ENCODE measurements around the gene THSD4.

Gene THSD4

GRCh38 chr15:71463156-71463665, 347.9 kb downstream of the THSD4 start:
- no peaks in the 10 kb centered on the region for H3K27me3 ChIP-seq (ENCODE audit: control insufficient read depth, insufficient read depth, low read length)
- no peaks in the 10 kb centered on the region for H3K4me1 ChIP-seq (ENCODE audit: control insufficient read depth, insufficient read depth, low read length)
- peaks cover 3% of the 10 kb centered on the region for H3K36me3 ChIP-seq (ENCODE audit: insufficient read depth, low read length)
- H3K4me2 ChIP-seq (ENCODE audit: low read length), result no peak overlapping the region
- H3K4me3 ChIP-seq (ENCODE audit: low read length), result no peak overlapping the region
- no peaks in the 10 kb centered on the region for H3K9me3 ChIP-seq (replicated peaks; ENCODE audit: low read length)
- H3K9ac ChIP-seq (ENCODE audit: low read depth, low read length), result no peak overlapping the region

GRCh38 chr15:71465131-71465955, 350.1 kb downstream of the THSD4 start:
- H3K36me3 ChIP-seq (ENCODE audit: insufficient read depth, low read length), result peaks cover 3% of the 10 kb centered on the region

GRCh38 chr15:71468715-71469114, 353.4 kb downstream of the THSD4 start:
- peaks cover 3% of the 10 kb centered on the region for H3K36me3 ChIP-seq (ENCODE audit: insufficient read depth, low read length)
- H3K4me1 ChIP-seq (ENCODE audit: control insufficient read depth, insufficient read depth, low read length), result peaks cover 4% of the 10 kb centered on the region
- no peak overlapping the region for H3K4me2 ChIP-seq (ENCODE audit: low read length)
- no peaks in the 10 kb centered on the region for H3K27me3 ChIP-seq (ENCODE audit: control insufficient read depth, insufficient read depth, low read length)
- no peaks in the 10 kb centered on the region for H3K9me3 ChIP-seq (replicated peaks; ENCODE audit: low read length)
- H3K9ac ChIP-seq (ENCODE audit: low read depth, low read length), result no peak overlapping the region
- no peak overlapping the region for H3K4me3 ChIP-seq (ENCODE audit: low read length)

More at GRCh38 chr15:71465131-71465955, 350.1 kb downstream of the THSD4 start:
- Histone ChIP-seq H3K9ac (ENCODE audit: low read depth, low read length) (no peak overlapping the region), H3K9me3 (replicated peaks; ENCODE audit: low read length) (no peaks in the 10 kb centered on the region), H3K27me3 (ENCODE audit: control insufficient read depth, insufficient read depth, low read length) (no peaks in the 10 kb centered on the region), H3K4me2 (ENCODE audit: low read length) (no peak overlapping the region), H3K4me3 (ENCODE audit: low read length) (no peak overlapping the region), H3K4me1 (ENCODE audit: control insufficient read depth, insufficient read depth, low read length) (no peaks in the 10 kb centered on the region)

GRCh38 chr15:71469413-71469812, 354.1 kb downstream of the THSD4 start:
- Histone ChIP-seq H3K9ac (ENCODE audit: low read depth, low read length) (no peak overlapping the region), H3K4me2 (ENCODE audit: low read length) (no peak overlapping the region), H3K36me3 (ENCODE audit: insufficient read depth, low read length) (peaks cover 3% of the 10 kb centered on the region), H3K4me1 (ENCODE audit: control insufficient read depth, insufficient read depth, low read length) (peaks cover 4% of the 10 kb centered on the region), H3K27me3 (ENCODE audit: control insufficient read depth, insufficient read depth, low read length) (no peaks in the 10 kb centered on the region), H3K4me3 (ENCODE audit: low read length) (no peak overlapping the region), H3K9me3 (replicated peaks; ENCODE audit: low read length) (no peaks in the 10 kb centered on the region)

GRCh38 chr15:71471347-71471746, 356.1 kb downstream of the THSD4 start:
- Histone ChIP-seq H3K9me3 (replicated peaks; ENCODE audit: low read length) (no peaks in the 10 kb centered on the region), H3K4me3 (ENCODE audit: low read length) (no peak overlapping the region), H3K36me3 (ENCODE audit: insufficient read depth, low read length) (peaks cover 3% of the 10 kb centered on the region), H3K27me3 (ENCODE audit: control insufficient read depth, insufficient read depth, low read length) (no peaks in the 10 kb centered on the region), H3K4me1 (ENCODE audit: control insufficient read depth, insufficient read depth, low read length) (peaks cover 4% of the 10 kb centered on the region), H3K4me2 (ENCODE audit: low read length) (no peak overlapping the region), H3K9ac (ENCODE audit: low read depth, low read length) (no peak overlapping the region)

GRCh38 chr15:71472566-71472965, 357.3 kb downstream of the THSD4 start:
- Histone ChIP-seq H3K9me3 (replicated peaks; ENCODE audit: low read length) (no peaks in the 10 kb centered on the region), H3K27me3 (ENCODE audit: control insufficient read depth, insufficient read depth, low read length) (no peaks in the 10 kb centered on the region), H3K4me1 (ENCODE audit: control insufficient read depth, insufficient read depth, low read length) (peaks cover 4% of the 10 kb centered on the region), H3K9ac (ENCODE audit: low read depth, low read length) (no peak overlapping the region), H3K4me2 (ENCODE audit: low read length) (no peak overlapping the region), H3K36me3 (ENCODE audit: insufficient read depth, low read length) (peaks cover under 1% of the 10 kb centered on the region), H3K4me3 (ENCODE audit: low read length) (no peak overlapping the region)

GRCh38 chr15:71473751-71474150, 358.5 kb downstream of the THSD4 start:
- Histone ChIP-seq H3K4me2 (ENCODE audit: low read length) (no peak overlapping the region), H3K9me3 (replicated peaks; ENCODE audit: low read length) (no peaks in the 10 kb centered on the region), H3K9ac (ENCODE audit: low read depth, low read length) (no peak overlapping the region), H3K4me3 (ENCODE audit: low read length) (no peak overlapping the region), H3K4me1 (ENCODE audit: control insufficient read depth, insufficient read depth, low read length) (peaks cover 4% of the 10 kb centered on the region), H3K36me3 (ENCODE audit: insufficient read depth, low read length) (no peaks in the 10 kb centered on the region), H3K27me3 (ENCODE audit: control insufficient read depth, insufficient read depth, low read length) (no peaks in the 10 kb centered on the region)

GRCh38 chr15:71476823-71477222, 361.6 kb downstream of the THSD4 start:
- H3K36me3 ChIP-seq (ENCODE audit: insufficient read depth, low read length), result no peaks in the 10 kb centered on the region
- H3K4me1 ChIP-seq (ENCODE audit: control insufficient read depth, insufficient read depth, low read length), result no peaks in the 10 kb centered on the region
- no peak overlapping the region for H3K9ac ChIP-seq (ENCODE audit: low read depth, low read length)

GRCh38 chr15:71480556-71480955, 365.3 kb downstream of the THSD4 start:
- Histone ChIP-seq H3K9ac (ENCODE audit: low read depth, low read length) (no peak overlapping the region), H3K36me3 (ENCODE audit: insufficient read depth, low read length) (no peaks in the 10 kb centered on the region), H3K4me1 (ENCODE audit: control insufficient read depth, insufficient read depth, low read length) (no peaks in the 10 kb centered on the region), H3K4me2 (ENCODE audit: low read length) (no peak overlapping the region), H3K4me3 (ENCODE audit: low read length) (no peak overlapping the region), H3K27me3 (ENCODE audit: control insufficient read depth, insufficient read depth, low read length) (no peaks in the 10 kb centered on the region), H3K9me3 (replicated peaks; ENCODE audit: low read length) (no peaks in the 10 kb centered on the region)

More at GRCh38 chr15:71476823-71477222, 361.6 kb downstream of the THSD4 start:
- Histone ChIP-seq H3K9me3 (replicated peaks; ENCODE audit: low read length) (no peaks in the 10 kb centered on the region), H3K4me2 (ENCODE audit: low read length) (no peak overlapping the region), H3K27me3 (ENCODE audit: control insufficient read depth, insufficient read depth, low read length) (no peaks in the 10 kb centered on the region), H3K4me3 (ENCODE audit: low read length) (no peak overlapping the region)

- H3K9me3 ChIP-seq (replicated peaks; ENCODE audit: low read length), result no peaks in the 10 kb centered on the region
- no peaks in the 10 kb centered on the region for H3K27me3 ChIP-seq (ENCODE audit: control insufficient read depth, insufficient read depth, low read length)
- no peak overlapping the region for H3K9ac ChIP-seq (ENCODE audit: low read depth, low read length)
- no peaks in the 10 kb centered on the region for H3K4me1 ChIP-seq (ENCODE audit: control insufficient read depth, insufficient read depth, low read length)
- no peak overlapping the region for H3K4me3 ChIP-seq (ENCODE audit: low read length)
- H3K36me3 ChIP-seq (ENCODE audit: insufficient read depth, low read length), result no peaks in the 10 kb centered on the region
- no peak overlapping the region for H3K4me2 ChIP-seq (ENCODE audit: low read length)
Observed at GRCh38 chr15:71484080-71484479, 368.8 kb downstream of the THSD4 start.

GRCh38 chr15:71485094-71485693, 369.9 kb downstream of the THSD4 start:
- H3K9ac ChIP-seq (ENCODE audit: low read depth, low read length), result no peak overlapping the region
- no peaks in the 10 kb centered on the region for H3K36me3 ChIP-seq (ENCODE audit: insufficient read depth, low read length)
- no peaks in the 10 kb centered on the region for H3K9me3 ChIP-seq (replicated peaks; ENCODE audit: low read length)
- no peak overlapping the region for H3K4me2 ChIP-seq (ENCODE audit: low read length)
- H3K4me1 ChIP-seq (ENCODE audit: control insufficient read depth, insufficient read depth, low read length), result no peaks in the 10 kb centered on the region
- H3K4me3 ChIP-seq (ENCODE audit: low read length), result no peak overlapping the region
- H3K27me3 ChIP-seq (ENCODE audit: control insufficient read depth, insufficient read depth, low read length), result no peaks in the 10 kb centered on the region

Data from skeletal muscle satellite cell (primary cell).